ENCODE measurements around the gene PDXDC1. TPM values are rescaled to one million over a fixed set of nuclear protein-coding genes. Genes with fewer than 3 reads are reported as not detected.
A peak's percentile ranks its signal among the peaks of the same experiment; 100 is the strongest.
"Not testable (repeated sequence)": the region's sequence is repeated elsewhere in the genome, so short reads cannot be mapped to it uniquely, and the experiment has no call there.

Gene PDXDC1
- 100 to 1,000 TPM; 253 to 267 TPM for total RNA-seq

- H3K9ac ChIP-seq (ENCODE audit: low read depth in 2 of 2, low read length in 2 of 2), result peak within 1 kb of the TSS; percentile 91 to 100
- H3K36me3 ChIP-seq; H3K4me1 ChIP-seq; intact Hi-C loops (cut with DNase I); H3K9me3 ChIP-seq; H3K27me3 ChIP-seq: not testable (repeated sequence)
- H3K27ac ChIP-seq, result peak within 1 kb of the TSS; percentile 89
- peak; percentile 99 for DNase-seq
- H3K4me3 ChIP-seq, result peak within 1 kb of the TSS; percentile 92
Observed at GRCh38 chr16:14974656-14975417, at the start of gene PDXDC1. Gene PDXDC1 (plus strand): TSS chr16:14975026. CDS start chr16:14975200, 174 bp downstream.

GRCh38 chr16:14928064-14928714, 46.6 kb upstream of the PDXDC1 start:
- DNase-seq, result peak; percentile 28

GRCh38 chr16:14929176-14929575, 45.6 kb upstream of the PDXDC1 start:
- intact Hi-C loops (cut with DNase I); H3K4me3 ChIP-seq; H3K9me3 ChIP-seq; H3K9ac ChIP-seq (ENCODE audit: low read depth in 2 of 2, low read length in 2 of 2); H3K27ac ChIP-seq; H3K4me1 ChIP-seq; H3K36me3 ChIP-seq; H3K27me3 ChIP-seq: not testable (repeated sequence)
- DNase-seq, result peak; percentile 7

More at GRCh38 chr16:14928064-14928714, 46.6 kb upstream of the PDXDC1 start:
- H3K9ac ChIP-seq (ENCODE audit: low read depth in 2 of 2, low read length in 2 of 2); H3K4me3 ChIP-seq; H3K27ac ChIP-seq; H3K4me1 ChIP-seq; H3K27me3 ChIP-seq; H3K36me3 ChIP-seq; intact Hi-C loops (cut with DNase I); H3K9me3 ChIP-seq: not testable (repeated sequence)

GRCh38 chr16:14930246-14930645, 44.6 kb upstream of the PDXDC1 start:
- H3K4me1 ChIP-seq; H3K4me3 ChIP-seq; H3K27ac ChIP-seq; H3K27me3 ChIP-seq; H3K9ac ChIP-seq (ENCODE audit: low read depth in 2 of 2, low read length in 2 of 2); H3K36me3 ChIP-seq; intact Hi-C loops (cut with DNase I); H3K9me3 ChIP-seq: not testable (repeated sequence)
- peak; percentile 2 for DNase-seq

DNA sequence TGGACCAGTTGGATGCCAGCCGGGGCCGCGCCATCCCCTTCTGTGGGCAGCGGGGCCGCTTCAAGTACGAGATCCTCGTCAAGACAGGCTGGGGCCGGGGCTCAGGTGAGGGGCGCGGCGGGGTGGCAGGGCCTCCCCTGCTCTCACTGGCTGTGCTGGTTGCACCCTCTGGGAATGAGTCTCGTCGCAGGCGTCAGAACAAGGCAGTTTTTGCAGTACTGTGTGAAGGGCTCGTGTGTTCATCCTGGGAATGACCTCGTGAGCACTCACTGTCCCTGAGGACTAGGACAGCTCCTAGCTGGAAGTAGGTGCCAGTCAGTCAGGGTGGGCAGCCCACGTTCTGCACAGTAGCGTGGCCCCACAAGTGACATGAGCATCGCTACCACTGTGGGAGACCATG, 43.9 kb upstream of the PDXDC1 start:
- not testable (repeated sequence) for H3K9ac ChIP-seq (ENCODE audit: low read depth in 2 of 2, low read length in 2 of 2)
- peak; percentile 17 for DNase-seq

DNA sequence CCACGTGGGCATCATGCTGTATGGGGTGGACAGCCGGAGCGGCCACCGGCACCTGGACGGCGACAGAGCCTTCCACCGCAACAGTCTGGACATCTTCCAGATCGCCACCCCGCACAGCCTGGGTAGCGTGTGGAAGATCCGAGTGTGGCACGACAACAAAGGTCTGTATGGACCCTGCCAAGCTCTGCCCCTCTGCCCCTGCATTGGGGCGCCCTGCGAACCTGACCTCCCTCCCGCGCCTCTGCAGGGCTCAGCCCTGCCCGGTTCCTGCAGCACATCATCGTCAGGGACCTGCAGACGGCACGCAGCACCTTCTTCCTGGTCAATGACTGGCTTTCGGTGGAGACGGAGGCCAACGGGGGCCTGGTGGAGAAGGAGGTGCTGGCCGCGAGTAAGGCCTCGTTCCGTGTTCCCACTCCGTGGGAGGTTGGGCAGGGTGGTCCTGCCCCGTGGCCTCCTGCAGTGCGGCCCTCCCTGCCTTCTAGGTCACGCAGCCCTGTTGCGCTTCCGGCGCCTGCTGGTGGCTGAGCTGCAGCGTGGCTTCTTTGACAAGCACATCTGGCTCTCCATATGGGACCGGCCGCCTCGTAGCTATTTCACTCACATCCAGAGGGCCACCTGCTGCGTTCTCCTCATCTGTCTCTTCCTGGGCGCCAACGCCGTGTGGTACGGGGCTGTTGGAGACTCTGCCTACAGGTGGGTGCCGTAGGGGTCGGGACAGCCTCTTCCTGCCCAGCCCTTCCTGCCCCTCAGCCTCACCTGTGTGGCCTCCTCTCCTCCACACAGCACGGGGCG, 42.0 kb upstream of the PDXDC1 start:
- H3K4me1 ChIP-seq; H3K27ac ChIP-seq; H3K9ac ChIP-seq (ENCODE audit: low read depth in 2 of 2, low read length in 2 of 2); H3K27me3 ChIP-seq; intact Hi-C loops (cut with DNase I); H3K36me3 ChIP-seq; H3K9me3 ChIP-seq; H3K4me3 ChIP-seq: not testable (repeated sequence)
- DNase-seq, result peak; percentile 16

More for the DNA sequence above, 43.9 kb upstream of the PDXDC1 start:
- H3K27ac ChIP-seq; H3K9me3 ChIP-seq; H3K4me3 ChIP-seq; H3K36me3 ChIP-seq; intact Hi-C loops (cut with DNase I); H3K4me1 ChIP-seq; H3K27me3 ChIP-seq: not testable (repeated sequence)

- H3K9ac ChIP-seq (ENCODE audit: low read depth in 2 of 2, low read length in 2 of 2); H3K4me1 ChIP-seq; H3K9me3 ChIP-seq; H3K4me3 ChIP-seq; intact Hi-C loops (cut with DNase I); H3K36me3 ChIP-seq; DNase-seq; H3K27me3 ChIP-seq; H3K27ac ChIP-seq: not testable (repeated sequence)
Observed at GRCh38 chr16:14937143-14937542, 37.7 kb upstream of the PDXDC1 start, which contains the start of gene NPIPA1. Gene NPIPA1 (plus strand): TSS chr16:14937443. CDS start chr16:14937443, 0 bp downstream.

DNA sequence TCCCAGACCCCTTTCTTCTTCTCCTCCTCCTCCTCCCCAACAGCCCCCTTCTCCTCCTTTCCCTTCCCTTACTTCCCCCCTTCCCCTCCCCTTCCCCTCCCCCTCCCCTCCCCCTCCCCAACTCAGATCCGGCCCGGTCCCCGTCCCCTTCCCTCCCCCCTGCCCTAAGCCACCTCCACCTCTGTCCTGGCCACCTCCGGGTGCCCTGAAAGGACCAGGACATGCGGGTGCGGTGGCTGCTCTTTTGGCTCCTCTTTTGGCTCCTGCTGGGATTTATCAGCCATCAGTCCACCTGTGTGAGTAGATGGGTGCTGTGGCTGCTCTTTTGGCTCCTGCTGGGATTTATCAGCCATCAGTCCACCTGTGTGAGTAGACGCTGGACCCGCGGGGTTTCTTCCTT, 36.8 kb upstream of the PDXDC1 start:
- H3K36me3 ChIP-seq; H3K9me3 ChIP-seq; H3K4me1 ChIP-seq; H3K9ac ChIP-seq (ENCODE audit: low read depth in 2 of 2, low read length in 2 of 2); H3K27ac ChIP-seq; H3K27me3 ChIP-seq; intact Hi-C loops (cut with DNase I); H3K4me3 ChIP-seq: not testable (repeated sequence)
- DNase-seq, result peak; percentile 5

DNA sequence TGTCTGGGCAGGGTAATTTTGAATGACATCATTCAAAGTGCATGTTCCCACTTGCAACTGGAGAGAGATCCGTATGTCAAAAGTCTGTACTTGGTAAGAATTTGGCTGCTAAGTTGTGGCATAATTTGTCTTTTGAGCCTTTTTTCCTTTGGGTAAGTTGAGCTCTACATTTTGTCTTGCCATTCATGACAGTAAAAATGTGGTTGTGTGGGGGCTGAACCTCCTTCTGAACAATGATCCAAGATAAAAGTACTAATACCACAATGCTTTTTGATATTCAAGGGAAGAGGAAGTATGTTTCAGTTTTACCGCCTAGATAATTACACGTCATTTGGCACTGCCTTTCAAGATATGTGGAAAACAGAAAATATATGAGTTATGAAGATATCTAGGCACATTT, 32.1 kb upstream of the PDXDC1 start:
- H3K36me3 ChIP-seq; intact Hi-C loops (cut with DNase I); H3K27me3 ChIP-seq; H3K9ac ChIP-seq (ENCODE audit: low read depth in 2 of 2, low read length in 2 of 2); H3K4me1 ChIP-seq; H3K27ac ChIP-seq; H3K4me3 ChIP-seq; H3K9me3 ChIP-seq: not testable (repeated sequence)
- DNase-seq, result peak; percentile 1
